ENCODE data around the gene RICTOR.

The RICTOR gene

DNA sequence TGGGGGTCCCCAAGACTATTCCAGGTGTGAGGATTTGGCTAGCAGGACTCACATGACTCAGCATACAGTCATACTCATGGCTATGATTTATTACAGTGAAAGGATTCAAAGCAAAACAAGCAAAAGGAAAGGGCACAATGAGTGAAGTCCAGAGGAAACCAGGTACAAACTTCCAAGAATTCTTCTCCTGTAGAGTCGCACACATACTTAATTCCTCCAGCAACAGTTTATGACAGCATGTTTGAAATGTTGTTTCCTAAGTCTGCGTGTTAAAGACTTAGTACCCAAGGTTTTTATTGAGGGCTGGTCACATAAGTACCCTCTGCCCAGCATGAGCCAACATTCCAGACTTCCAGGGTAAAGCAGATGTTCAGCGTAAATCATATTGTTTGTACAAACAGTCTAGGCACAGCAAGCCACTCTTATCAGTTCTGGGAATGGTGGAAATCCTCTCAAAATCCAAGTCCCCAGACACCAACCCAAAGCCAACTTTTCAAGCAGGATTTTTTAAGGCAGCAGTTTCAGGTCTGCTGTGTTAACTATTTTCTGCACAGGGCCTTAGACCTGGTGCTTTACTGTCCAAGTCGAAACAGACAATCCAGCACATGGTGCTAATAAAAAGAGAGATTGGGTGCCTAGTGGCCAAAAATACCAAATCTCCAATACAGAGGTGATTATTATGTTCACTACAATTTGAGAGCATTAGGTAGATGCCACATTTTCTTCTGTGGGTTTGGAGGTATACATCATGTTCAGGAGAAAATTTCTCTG, 18.6 kb upstream of the RICTOR start:
- DNase-seq, result peak; percentile 51

GRCh38 chr5:39091940-39092580, 17.9 kb upstream of the RICTOR start:
- no peak for DNase-seq

- DNase-seq, result no peak
Measured at GRCh38 chr5:39083968-39084367, 9.8 kb upstream of the RICTOR start.

GRCh38 chr5:39082995-39083394, 8.8 kb upstream of the RICTOR start:
- no peak for DNase-seq

DNA sequence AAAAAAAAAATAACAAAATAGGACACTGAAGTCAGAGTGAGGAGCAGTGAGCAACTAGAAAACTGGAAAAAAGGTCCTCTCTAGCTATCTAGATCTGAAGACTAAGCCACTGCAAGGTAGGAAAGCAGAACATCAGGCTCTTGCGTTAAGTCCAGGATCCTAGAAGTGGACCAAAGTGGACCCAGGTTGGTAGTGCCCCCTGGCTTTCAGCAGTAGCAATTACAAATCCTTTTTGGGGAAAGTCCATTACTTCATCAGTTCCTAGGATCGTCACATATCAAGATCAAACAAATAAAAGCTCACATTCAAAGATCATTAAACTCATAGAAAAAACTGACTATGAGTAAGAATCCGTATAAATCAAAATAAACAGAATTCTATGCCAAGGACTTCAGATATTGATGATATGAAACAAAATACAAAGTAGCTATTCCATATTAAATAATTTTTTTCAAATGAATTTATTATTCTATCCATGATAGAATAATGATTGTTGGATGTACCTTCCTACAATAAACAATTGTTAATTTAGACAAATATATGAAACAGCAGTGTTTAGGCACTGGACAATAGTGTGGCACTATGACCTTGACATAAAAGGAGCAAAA, 6.5 kb upstream of the RICTOR start:
- peak; percentile 18 for DNase-seq

GRCh38 chr5:39080168-39080567, 6.0 kb upstream of the RICTOR start:
- DNase-seq, result peak; percentile 53

GRCh38 chr5:39079147-39079546, 4.9 kb upstream of the RICTOR start:
- no peak for DNase-seq

GRCh38 chr5:39076757-39077728, 2.8 kb upstream of the RICTOR start:
- DNase-seq, result no peak

DNA sequence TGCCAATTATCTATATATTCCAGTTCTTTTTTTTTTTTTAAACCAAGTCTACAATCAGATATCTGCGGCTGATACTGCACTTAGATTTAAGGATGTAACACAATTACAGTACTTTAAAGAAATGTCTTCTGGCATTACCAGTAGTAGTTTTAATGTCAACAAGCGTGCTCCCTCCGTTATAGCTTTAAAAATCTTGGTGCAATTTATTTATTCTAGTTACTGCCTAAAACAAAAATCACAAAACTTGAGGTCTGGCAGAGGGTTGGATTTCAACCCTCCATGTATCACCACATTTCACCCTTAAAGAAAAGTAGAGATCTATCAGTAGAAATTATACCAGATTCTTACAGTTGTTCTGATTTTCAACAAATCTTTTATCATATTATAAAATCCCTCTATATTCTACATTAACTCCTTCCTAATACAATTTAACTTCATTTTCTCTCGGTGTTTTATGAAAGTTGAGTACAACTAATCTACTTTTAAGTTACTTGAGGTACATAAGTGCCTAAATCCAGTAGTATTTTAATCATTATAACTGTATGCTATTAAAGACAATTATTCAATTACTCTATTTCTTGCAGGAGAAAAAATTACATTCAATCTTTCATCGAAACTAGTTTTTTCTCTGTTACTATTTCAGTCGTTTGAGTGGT, 2.0 kb upstream of the RICTOR start:
- DNase-seq, result no peak

DNA sequence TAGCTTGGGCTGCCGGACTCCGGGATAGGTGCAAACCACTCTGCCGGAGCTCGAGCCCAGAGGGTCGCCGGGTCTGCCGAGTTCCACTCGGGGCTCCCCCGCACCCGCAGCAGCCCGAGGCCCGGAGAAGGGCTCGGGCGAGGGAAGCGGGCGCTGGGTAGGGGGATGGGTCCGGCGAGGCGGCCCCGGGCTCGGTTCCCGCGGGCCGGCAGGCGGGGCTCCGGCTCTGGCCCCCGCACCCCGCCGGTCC, 507 bp downstream of the RICTOR start:
- DNase-seq, result no peak

DNA sequence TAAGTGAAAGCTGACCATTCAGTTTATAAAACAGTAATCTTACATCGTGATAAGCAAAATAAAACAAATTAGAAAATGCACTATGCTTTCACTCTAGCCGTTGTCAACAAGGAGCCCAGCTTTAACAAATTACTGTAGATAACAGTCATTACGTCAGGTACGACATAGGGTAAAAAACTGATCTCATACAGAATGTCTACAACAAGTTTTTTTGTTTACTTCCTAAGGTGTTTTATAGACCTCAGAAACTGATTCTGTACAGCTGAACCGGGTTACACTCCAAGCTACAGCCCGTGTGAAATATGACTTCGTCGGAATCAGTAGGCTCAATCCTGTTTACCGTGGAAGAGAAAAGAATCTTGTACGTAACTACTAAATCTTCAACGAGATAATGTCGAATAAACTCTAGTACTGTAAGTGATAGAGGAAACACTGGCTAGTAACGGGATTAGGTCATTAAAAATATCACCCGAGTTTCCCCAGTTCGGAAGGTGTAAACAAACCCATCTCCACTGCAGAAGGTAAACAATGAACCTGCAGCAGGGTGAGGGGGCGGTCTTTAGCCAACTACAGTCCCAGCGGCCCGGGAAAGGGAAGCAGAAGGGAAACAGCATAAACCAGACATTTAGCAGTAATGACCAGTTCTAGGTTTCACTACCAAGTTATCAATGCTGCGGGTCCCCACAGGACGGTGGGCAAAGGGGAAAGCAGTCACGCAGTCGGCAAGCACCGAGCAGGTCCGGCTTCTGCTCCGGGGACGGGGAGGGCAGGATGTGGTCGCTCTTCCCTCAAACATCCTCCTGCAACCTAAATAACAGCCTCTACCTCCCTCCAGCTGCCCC, 1.1 kb downstream of the RICTOR start:
- peak; percentile 26 for DNase-seq

DNA sequence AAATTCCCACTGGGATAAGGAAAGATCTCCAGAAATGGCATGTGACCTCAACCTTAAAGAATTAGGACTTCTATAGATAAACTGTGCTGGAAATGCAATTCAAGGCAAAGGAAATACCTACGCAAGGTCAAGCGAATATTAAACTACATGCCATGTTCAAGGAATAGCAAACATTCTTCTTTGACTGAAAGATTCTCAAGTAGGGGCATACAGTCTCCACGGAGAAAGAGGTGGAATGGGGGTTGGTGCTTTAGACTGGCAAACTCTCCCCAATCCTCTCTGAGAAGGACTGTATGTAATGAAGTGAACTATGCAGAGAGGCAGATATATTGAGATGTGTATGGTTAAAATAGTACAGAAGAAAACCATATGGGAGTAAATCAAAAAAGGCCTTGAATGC, 6.1 kb downstream of the RICTOR start:
- DNase-seq, result no peak

DNA sequence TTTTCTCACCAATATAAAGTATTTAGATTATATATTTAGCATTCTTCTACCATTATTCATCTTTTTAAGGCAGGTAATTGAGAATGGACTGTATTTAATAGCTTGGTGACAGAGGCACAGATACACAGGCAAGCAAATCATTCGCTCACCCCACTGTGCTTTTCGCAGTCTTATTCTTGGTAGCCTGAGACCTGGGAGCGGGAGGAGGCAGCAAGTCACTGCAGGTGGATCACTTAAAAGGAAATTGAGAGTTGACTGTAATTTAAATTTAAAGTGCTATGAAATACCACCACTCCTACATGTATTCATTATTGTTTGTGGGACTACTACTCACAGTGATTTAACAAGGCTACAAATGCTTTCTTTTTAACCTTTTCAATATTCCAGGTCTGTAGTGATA, 9.7 kb downstream of the RICTOR start:
- no peak for DNase-seq

- no peak for DNase-seq
Measured at GRCh38 chr5:39063037-39063436, 11.2 kb downstream of the RICTOR start.

DNA sequence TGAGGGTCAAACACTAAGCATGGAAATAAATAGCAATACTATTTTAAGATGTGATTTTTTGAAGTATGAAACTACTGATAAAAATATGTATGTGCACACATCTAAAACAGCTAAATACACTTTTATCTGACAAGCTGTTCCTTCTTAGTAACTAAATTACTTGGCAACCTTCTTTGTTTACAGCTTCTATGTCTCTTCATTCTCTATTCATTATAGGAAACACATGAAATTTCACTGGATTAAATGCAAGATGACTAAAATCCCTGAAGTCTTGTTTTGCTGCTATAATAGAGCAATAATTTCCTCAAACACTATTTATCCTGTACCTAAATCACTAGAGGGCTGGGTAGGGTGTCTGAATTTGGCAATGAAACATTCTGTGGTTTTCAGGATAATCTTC, 11.7 kb downstream of the RICTOR start:
- DNase-seq, result no peak

GRCh38 chr5:39062104-39062503, 12.1 kb downstream of the RICTOR start:
- DNase-seq, result no peak

- no peak for DNase-seq
Measured at GRCh38 chr5:39059064-39059463, 15.1 kb downstream of the RICTOR start.

GRCh38 chr5:39058178-39058921, 15.8 kb downstream of the RICTOR start:
- no peak for DNase-seq

DNA sequence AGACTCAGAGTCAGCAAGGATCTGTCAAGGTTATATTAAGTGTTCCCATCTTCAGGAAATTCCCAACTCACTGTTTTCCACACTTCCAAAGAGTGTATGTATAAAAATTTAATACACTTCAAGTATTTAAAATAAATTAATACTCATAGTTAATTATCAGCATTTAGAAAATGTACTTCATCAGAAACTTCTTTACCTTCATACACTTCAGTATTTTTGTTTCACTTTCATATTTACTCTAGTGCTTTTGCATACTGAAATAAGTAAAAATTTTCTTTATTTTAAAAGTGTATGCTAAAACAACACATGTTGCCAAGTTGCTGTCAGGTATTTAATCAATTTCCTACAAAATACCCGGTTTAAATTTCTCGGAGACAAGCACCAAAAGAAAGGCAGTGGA, 16.5 kb downstream of the RICTOR start:
- no peak for DNase-seq

DNA sequence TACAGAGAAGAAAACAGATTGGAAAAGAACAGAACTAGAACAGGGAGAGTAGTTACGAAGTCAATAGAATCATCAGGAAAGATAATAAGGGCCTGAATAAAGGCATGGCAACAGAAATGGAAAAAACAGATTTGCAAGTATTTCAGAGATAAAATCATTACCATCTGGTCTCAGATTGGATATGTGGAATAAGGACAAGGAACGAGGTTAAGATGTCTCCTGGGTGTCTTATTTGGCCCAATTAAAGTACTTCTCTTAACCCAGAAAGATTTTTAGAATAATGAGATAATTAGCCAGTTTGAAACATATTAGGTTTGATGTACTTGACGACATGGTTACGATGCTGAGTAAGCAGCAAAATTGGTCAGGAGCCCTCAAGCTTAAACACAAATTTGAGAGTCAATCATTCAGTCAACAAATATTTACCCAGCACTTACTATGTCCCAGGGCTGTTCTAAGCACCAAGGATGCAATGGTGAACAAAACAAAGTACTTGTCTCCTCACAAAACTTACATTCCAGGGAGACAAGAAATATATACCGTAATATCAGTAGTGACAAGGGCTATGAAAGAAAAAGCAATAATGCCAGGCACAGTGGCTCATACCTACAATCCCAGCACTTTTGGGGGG, 18.3 kb downstream of the RICTOR start:
- DNase-seq, result no peak
